GM19397 (cell line): ENCODE measurements around the gene CGN.

Experiments
- ATAC-seq: cut with Tn5 transposase; IDR thresholded peaks from one replicate; pipeline ENCODE4 v1.9.1; 2021; ENCODE audit warnings: mild to moderate bottlenecking, moderate library complexity; ENCODE audit not compliant: unreplicated experiment

The CGN gene, protein sequence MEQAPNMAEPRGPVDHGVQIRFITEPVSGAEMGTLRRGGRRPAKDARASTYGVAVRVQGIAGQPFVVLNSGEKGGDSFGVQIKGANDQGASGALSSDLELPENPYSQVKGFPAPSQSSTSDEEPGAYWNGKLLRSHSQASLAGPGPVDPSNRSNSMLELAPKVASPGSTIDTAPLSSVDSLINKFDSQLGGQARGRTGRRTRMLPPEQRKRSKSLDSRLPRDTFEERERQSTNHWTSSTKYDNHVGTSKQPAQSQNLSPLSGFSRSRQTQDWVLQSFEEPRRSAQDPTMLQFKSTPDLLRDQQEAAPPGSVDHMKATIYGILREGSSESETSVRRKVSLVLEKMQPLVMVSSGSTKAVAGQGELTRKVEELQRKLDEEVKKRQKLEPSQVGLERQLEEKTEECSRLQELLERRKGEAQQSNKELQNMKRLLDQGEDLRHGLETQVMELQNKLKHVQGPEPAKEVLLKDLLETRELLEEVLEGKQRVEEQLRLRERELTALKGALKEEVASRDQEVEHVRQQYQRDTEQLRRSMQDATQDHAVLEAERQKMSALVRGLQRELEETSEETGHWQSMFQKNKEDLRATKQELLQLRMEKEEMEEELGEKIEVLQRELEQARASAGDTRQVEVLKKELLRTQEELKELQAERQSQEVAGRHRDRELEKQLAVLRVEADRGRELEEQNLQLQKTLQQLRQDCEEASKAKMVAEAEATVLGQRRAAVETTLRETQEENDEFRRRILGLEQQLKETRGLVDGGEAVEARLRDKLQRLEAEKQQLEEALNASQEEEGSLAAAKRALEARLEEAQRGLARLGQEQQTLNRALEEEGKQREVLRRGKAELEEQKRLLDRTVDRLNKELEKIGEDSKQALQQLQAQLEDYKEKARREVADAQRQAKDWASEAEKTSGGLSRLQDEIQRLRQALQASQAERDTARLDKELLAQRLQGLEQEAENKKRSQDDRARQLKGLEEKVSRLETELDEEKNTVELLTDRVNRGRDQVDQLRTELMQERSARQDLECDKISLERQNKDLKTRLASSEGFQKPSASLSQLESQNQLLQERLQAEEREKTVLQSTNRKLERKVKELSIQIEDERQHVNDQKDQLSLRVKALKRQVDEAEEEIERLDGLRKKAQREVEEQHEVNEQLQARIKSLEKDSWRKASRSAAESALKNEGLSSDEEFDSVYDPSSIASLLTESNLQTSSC

DNA sequence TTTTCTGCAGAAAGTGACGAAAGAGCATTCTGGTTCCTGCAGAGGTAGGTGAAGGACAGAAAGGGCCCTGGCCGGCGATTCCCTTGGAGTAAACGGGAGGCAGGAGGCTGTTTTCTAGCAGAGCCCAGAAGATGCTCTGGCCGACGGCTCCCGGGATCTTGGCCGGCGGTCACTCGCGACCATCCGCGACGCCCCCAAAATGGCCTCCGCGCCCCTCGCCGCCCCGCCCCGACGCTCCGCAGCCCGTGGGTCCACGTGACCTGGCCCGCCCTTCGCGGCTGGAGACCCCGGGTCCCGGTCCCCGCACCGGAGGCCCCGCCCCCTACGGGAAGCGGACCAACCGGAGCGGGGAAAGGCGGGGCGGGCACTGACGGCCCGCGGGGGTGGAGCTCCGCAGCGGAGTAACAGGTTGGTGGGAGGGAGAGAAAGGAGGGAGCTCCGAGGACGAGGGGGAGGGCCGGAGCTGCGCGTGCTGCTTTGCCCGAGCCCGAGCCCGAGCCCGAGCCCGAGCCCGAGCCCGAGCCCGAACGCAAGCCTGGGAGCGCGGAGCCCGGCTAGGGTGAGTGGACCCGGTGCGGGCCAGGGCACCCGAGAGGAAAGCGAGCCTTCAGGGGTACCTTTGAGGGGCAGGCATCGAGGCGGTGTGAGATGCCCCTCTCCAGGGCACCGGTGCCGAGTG, at the start of gene CGN:
CGN (plus strand) TSS at position 431 of the 679 bp plus-strand sequence. CDS start 7,133 bp downstream, outside the sequence.
- ATAC-seq = peak; percentile 83

DNA sequence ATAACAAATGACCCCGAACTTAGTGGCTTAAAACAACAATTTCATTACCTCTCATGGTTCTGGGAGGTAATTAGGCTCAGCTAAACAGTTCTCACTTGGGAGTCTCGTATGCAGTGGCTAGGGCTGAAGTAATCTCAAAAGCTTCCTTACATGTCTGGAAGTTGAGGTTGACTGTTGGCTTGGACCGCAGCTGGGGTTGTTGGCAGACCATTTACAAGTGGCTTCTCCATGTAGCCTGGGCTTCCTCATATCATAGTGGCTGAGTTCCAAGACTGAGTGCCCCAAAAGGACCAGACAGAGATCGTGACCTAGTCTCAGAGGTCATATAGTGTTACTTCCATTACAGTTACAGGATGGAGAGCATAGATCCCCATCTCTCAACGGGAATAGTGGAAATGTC, 49.5 kb upstream of the CGN start:
- ATAC-seq = no peak

DNA sequence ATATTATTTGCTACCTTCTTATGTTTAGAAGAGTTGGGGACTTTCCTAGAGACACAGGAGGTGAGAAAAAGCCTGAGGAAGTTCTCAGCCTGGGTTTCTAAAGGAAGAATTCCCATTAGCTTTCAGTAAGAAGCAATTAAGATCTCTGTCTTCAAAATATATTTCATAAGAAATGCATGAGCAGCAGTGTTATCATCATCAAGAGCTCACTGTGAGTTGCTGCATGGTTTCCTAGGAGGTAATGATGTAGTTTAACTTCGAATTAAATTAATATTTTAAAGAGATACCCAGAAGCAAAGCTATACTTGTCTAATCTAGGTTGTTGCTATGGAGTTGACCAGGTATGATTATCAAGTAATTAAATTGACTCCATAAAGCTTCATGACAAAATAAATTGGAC, 46.2 kb upstream of the CGN start:
- no peak for ATAC-seq

GRCh38 chr1:151472856-151473731, 38.1 kb upstream of the CGN start:
- ATAC-seq = no peak

- no peak for ATAC-seq
Measured at GRCh38 chr1:151474745-151475144, 36.4 kb upstream of the CGN start.

DNA sequence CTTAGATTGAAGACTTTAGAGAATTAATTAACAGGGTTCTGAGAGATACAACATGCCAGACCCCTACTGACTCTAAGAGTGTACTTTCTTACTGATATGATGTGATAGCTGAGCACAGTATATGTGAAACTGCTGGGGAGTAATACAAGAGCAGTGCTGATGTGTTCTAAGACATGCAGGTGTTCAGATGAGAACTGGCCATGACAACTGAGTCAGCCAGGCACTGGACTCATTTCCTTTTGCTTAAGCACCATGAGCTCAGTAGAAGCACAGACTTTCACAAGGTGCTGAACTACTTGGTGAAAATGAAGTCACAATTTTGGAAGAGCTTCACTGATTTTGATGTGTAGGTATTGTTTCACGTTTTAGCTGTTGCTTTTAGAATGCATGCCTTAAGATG, 36.0 kb upstream of the CGN start:
- no peak for ATAC-seq

GRCh38 chr1:151476083-151476482, 35.1 kb upstream of the CGN start:
- no peak for ATAC-seq

DNA sequence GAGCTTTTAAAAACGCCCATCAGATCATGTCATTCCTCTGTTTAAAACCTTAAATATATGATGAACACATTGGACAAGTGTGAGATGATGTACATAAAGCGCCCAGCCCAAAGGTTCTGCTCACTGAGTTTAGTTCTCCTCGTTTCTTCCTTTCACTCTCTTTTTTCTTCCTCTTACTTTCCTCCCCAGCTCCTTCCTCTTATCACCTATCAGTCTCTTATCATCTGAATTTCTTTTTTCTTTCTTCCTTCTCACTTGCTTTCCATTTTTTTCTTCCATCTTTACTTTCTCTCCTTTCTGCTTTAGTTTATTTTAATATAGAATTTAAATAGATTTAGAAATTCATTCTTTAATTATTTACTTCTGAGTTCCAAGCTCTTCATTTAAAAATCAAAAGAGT, 34.1 kb upstream of the CGN start:
- ATAC-seq = no peak

GRCh38 chr1:151478140-151478812, 32.9 kb upstream of the CGN start:
- ATAC-seq = no peak

GRCh38 chr1:151478923-151479322, 32.3 kb upstream of the CGN start:
- no peak for ATAC-seq

- ATAC-seq = no peak
Measured at GRCh38 chr1:151479462-151479861, 31.7 kb upstream of the CGN start.

DNA sequence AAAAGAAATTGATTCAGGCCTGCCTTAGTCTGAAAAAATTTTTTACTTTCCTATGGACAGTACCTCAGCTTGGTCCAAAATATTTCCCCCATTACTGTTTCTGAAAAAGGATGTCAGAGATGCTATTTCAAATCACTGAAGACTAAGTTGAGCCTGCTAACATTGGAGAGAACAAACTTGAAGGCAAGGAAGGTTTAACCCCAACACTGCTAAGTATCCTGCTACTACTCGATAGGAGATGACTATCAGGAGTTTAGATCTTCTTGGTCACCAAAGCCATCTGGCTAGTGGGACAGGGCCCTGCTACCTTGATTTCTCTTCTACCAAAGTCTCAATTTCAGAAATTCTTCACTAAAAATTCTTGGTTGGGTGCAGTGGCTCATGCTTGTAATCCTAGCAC, 29.2 kb upstream of the CGN start:
- no peak for ATAC-seq

GRCh38 chr1:151485685-151486255, 25.4 kb upstream of the CGN start:
- no peak for ATAC-seq

- no peak for ATAC-seq
Measured at GRCh38 chr1:151486557-151486956, 24.6 kb upstream of the CGN start.

- ATAC-seq = no peak
Measured at GRCh38 chr1:151491641-151492040, 19.5 kb upstream of the CGN start.

DNA sequence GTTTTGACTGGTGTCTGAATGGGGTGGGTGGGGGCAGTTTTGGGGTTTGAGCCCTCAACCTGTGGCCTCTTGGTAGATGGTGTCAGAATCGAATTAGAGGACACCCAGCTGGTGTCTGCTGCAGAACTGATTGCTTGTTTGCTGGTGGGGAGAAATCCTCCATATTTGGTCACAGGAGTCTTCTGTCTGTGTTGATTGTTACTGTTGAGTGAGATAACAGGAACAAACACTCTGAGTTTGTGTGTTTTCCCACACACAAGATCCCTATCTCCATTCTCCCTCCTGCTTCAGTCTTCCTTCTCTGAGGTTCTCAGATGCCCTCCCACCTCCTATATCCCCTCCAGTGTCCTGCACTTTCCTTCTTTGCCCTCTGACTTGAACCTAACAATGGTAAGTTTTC, 19.1 kb upstream of the CGN start:
- no peak for ATAC-seq

GRCh38 chr1:151493042-151493441, 18.1 kb upstream of the CGN start:
- no peak for ATAC-seq

DNA sequence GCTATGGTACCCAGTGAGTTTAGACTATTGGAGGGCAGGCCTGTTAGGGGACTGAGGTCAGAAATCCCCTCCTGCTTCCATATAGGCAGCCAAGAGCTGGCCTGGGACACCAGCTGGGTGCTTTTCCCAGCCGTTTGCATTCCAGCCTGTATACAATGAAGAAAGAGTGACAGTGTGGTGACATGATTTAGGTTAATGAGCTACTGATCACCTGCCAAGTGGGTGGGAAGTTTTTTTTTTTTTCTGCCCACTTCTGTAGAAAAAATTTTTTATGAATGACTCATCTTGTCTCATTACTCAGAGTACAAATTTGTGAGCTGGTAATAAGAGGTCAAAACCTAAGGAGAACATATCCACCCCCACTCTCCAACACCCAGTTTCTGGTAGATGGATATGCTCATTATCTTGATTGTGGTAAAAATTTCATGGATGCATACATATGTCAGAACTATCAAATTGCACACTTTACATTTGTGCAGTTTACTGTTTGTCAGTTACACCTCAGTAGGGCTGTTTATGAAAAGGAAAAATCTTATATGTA, 16.4 kb upstream of the CGN start:
- no peak for ATAC-seq

DNA sequence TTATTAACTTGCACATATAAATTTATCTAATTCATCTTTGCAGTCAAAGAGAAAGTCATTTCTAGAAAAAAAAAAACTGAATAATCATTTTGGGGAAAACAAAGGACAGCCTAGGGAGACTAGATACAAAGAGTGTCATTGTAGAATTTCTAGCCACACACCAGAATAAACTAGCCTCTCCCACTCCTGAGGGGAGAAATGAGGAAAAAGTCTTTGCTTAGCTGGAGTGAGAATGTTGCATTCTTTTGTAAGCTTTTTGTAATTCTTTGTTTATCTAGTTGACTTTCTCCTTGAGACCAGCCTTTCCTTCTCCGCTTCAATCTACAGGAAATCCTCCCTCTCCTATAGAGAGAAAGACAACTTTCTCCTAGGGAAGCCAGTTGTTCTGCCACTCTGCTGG, 15.9 kb upstream of the CGN start:
- ATAC-seq = no peak
